HFF-Myc (cell line): ENCODE measurements around the gene TMEM87B.

ENCODE experiments used
- DNase-seq: peaks from one replicate; pipeline ENCODE4 v3.0.0-alpha.2; 2011; ENCODE audit warnings: low read depth; ENCODE audit errors: extremely low read depth
- H3K4me3 ChIP-seq: replicated peaks from 2 replicates; pipeline ENCODE4 v1.5.1; 2011; ENCODE audit warnings: low read depth, mild to moderate bottlenecking, control low read depth, low read length
- CTCF ChIP-seq: IDR thresholded peaks from 2 replicates; pipeline ENCODE4 v1.5.1; 2012; ENCODE audit warnings: mild to moderate bottlenecking, low read depth, low read length, control low read depth; ENCODE audit errors: missing control alignments

TMEM87B gene

DNA sequence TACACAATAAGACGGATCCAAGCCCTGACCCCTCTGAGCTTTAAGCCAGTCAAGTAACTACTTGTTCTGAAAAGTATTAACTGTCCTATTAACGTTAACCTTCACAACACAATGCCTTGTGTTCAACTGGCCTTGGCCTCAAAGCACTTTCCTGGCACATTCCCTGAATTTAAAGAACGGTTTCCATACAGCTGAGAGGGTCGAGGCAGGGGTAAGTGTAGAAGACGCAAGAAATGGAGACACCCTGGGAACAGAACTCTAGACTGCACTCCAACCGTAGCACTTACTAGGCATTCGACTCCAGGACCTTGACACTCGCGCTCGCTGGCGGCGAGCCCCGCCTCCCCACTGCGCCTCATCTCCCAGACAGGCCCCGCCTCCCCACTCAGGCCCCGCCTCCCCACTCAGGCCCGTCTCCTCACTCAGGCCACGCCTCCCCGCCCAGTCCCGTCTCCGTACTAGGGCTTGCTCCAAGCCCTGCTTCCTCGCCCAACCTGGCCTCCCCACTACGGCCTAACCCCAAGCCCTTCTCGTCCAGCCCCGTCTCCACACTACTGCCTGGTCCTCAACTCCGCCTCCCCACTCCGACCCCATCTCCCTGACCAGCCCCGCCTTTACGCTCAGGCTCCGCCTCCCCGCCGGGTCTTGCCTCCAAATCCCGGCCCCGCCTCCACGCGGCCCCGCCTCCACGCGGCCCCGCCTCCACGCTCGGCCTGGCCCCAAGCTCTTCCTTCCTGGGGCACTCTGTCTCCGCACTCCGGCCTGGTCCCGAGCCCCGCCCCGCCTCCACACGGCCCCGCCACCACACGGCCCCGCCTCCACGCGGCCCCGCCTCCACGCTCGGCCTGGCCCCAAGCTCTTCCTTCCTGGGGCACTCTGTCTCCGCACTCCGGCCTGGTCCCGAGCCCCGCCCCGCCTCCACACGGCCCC lies 887 bp upstream of the TMEM87B start:
- DNase-seq, result peak; percentile 79
- peak overlapping the region; percentile 50 for H3K4me3 ChIP-seq
- no peak for TF ChIP-seq CTCF

- peak overlapping the region; percentile 89 for H3K4me3 ChIP-seq
- DNase-seq, result peak; percentile 86
- no peak for TF ChIP-seq CTCF
Measured at GRCh38 chr2:112055730-112056625, 909 bp downstream of the TMEM87B start.

GRCh38 chr2:112056626-112056987 lies 1.5 kb downstream of the TMEM87B start:
- peak overlapping the region; percentile 89 for H3K4me3 ChIP-seq
- TF ChIP-seq CTCF, result no peak
- DNase-seq, result no peak

GRCh38 chr2:112059671-112060070 lies 4.6 kb downstream of the TMEM87B start:
- no peak overlapping the region for H3K4me3 ChIP-seq
- no peak for DNase-seq
- TF ChIP-seq CTCF, result no peak

DNA sequence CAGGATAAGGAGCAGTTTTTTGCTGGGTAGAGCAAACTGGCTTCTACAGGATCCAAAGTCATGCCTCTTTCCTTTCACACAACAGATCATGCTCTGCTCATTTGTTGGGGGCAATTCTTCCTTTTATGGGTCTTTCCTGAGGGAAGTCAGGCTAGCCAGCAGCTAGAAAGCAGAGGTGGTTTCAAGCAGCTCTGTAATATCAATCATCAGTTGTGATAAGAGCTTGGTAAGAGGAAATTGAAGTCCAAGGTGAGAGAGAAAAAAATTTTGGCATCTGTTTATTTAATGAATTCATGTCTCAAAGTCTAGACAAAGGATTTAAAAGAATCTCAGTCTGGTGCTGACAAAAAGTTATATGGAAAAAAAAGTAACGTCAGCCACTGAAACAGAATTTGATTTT lies 6.2 kb downstream of the TMEM87B start:
- no peak overlapping the region for H3K4me3 ChIP-seq
- TF ChIP-seq CTCF, result no peak
- no peak for DNase-seq

- no peak for DNase-seq
- TF ChIP-seq CTCF, result no peak
- H3K4me3 ChIP-seq, result no peak overlapping the region
Measured at GRCh38 chr2:112061840-112062239, 6.8 kb downstream of the TMEM87B start.
